Transverse colon (tissue), 4 donors: ENCODE results near the gene HCFC1R1. TPM values are rescaled to one million over a fixed set of nuclear protein-coding genes. Genes with fewer than 3 reads are reported as not detected.

ENCODE experiments used
- DNase-seq: peaks from one replicate; pipeline ENCODE4 v3.0.0-alpha.2; 2019
- H3K27ac ChIP-seq, 4 donors: fragments of 200-600 bp; sonication (generic); 2 replicates each; pipeline ENCODE4 v1.5.1; 2016 to 2018; ENCODE audit warnings: inconsistent platforms in 4 of 4
- H3K27me3 ChIP-seq: fragments of 200-600 bp; sonication (generic); 2 replicates; pipeline ENCODE4 v1.5.1; 2017; ENCODE audit warnings: inconsistent platforms
- H3K36me3 ChIP-seq, 4 donors: fragments of 200-600 bp; sonication (generic); 2 replicates each; pipeline ENCODE4 v1.5.1; 2017 to 2019; ENCODE audit warnings: inconsistent platforms in 4 of 4
- H3K4me1 ChIP-seq, 4 donors: fragments of 200-600 bp; sonication (generic); 2 replicates each; pipeline ENCODE4 v1.5.1; 2017 to 2020; ENCODE audit warnings: inconsistent platforms in 4 of 4
- H3K4me3 ChIP-seq, 4 donors: fragments of 200-600 bp; sonication (generic); 1 replicate in 1 of 4; 2 replicates in 3 of 4; pipeline versions ENCODE4 v1.5.1 to v1.6.1; 2017 to 2019; ENCODE audit warnings: inconsistent platforms in 4 of 4
- H3K9me3 ChIP-seq, 2 donors: fragments of 200-600 bp; sonication (generic); 2 replicates each; pipeline ENCODE4 v1.5.1; 2017 to 2019; ENCODE audit warnings: inconsistent platforms in 2 of 2
- CTCF ChIP-seq, 5 experiments: fragments of 200-600 bp in 3 of 5; fragments of 450-650 bp in 2 of 5; sonication (generic) in 3 of 5; IDR thresholded peaks; 1 replicate in 2 of 5; 2 replicates in 3 of 5; pipeline ENCODE4 v1.5.1; 2016 to 2017; ENCODE audit warnings: antibody characterized with exemption in 5 of 5, inconsistent platforms in 3 of 5, mild to moderate bottlenecking in 2 of 5, moderate library complexity in 1 of 5
- EP300 ChIP-seq: sonication (generic); formaldehyde crosslinking; IDR thresholded peaks from one replicate; pipeline ENCODE4 v1.6.1; 2017; ENCODE audit warnings: antibody characterized with exemption, low read depth
- POLR2A ChIP-seq: fragments of 450-650 bp; IDR thresholded peaks from one replicate; pipeline ENCODE4 v1.6.1; 2016; ENCODE audit warnings: antibody characterized with exemption, mild to moderate bottlenecking, moderate library complexity
- POLR2AphosphoS5 ChIP-seq, 3 donors: sonication (generic); formaldehyde crosslinking; IDR thresholded peaks; one replicate each; pipeline ENCODE4 v1.6.1; 2016; ENCODE audit warnings: antibody characterized with exemption in 3 of 3
- WGBS, 2 donors: methylation state at CpG; one replicate each; pipeline ENCODE4 v1.1.5; 2018; ENCODE audit warnings: low coverage in 1 of 2; 5-methylcytosine and 5-hydroxymethylcytosine counted together
- in situ Hi-C, 4 donors: fragments of 200-750 bp; cut with MboI; loops; one replicate each; pipeline versions ENCODE4 v1.15.0 to v1.15.1; 2017; ENCODE audit warnings: low sequenced_read_pairs in 3 of 4, low pct_ligation_motif_present in 1 of 4, low pct_unique_long_range_greater_than_20kb in 1 of 4
- intact Hi-C: fragments of 100-400 bp; cut with DNase I; formaldehyde crosslinking; loops from one replicate; pipeline ENCODE4 v1.15.1; 2023; ENCODE audit warnings: low total_unique reads
- total RNA-seq, 4 donors: library from RNA; depleted of rRNA; stranded (reverse); fragments of >200 nt; gene quantifications; one replicate each; pipeline ENCODE4 v1.1.0, GENCODE V29; 2016

The HCFC1R1 gene
- total RNA-seq, 4 donors from 2014 or later: 4.4 to 35.4 (median 17.5) TPM

DNA sequence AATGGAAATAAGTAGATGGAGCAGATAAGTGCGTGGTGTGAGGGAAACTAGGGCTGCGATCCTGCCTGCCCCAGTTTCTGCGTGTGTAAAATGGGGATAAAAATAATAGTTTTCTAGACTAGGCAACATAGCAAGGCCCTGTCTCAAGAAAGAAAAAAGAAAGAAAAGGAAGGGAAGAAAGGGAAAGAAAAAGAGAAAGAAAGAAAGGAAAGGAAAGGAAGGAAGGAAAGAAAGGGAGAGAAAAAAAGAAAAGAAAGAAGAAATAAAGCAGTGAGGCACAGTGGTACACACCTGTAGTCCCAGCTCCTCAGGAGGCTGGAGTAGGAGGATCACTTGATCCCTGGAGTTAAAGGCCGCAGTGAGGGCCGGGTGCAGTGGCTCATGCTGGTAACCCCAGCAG is 41.3 kb downstream of the HCFC1R1 start:
- Histone ChIP-seq H3K36me3 (no peaks in the 10 kb centered on the region), H3K27me3 (peaks cover 8% of the 10 kb centered on the region), H3K4me1 (peaks cover 4 to 34% (median 26%) of the 10 kb centered on the region in 4 donors), H3K9me3 (no peaks in the 10 kb centered on the region), H3K4me3 (no peak overlapping the region), H3K27ac (no peak overlapping the region)
- in situ Hi-C loops (no loop called here), intact Hi-C loops (loop anchor here (5.0 kb wide), 1 partner anchor 715 kb away; the partner anchor contains the start of gene RNPS1)
- TF ChIP-seq CTCF (IDR thresholded peaks at IDR 0.05): no peak
- no peak for TF ChIP-seq POLR2AphosphoS5 (IDR thresholded peaks at IDR 0.05)
- no peak for TF ChIP-seq EP300
- no peak for TF ChIP-seq POLR2A
- WGBS, 2 donors: 87 to 96% methylated on average over 5 of the region's 5 CpGs
- no peak for DNase-seq

DNA sequence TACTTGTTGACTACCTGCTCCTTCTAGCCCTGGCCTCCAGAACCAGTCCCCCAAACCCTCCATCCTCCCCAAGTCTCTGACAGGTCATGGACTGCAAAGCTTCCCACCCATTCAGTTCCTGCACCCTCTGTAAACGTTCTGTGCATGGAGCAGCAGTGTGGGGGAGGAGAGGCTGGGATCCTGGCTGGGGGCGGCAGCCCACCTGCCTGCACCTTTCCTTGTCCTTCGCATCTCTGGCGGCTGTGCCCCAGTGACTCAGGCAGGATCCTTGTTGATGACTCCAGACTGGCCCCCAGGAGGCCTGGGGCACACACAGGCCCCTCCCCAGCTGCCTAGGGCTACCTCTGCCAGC is 41.9 kb downstream of the HCFC1R1 start:
- H3K36me3 ChIP-seq: no peaks in the 10 kb centered on the region
- H3K27ac ChIP-seq: no peak overlapping the region
- peaks cover 8% of the 10 kb centered on the region for H3K27me3 ChIP-seq
- H3K4me3 ChIP-seq: no peak overlapping the region
- no peak for TF ChIP-seq POLR2A
- no peak for TF ChIP-seq POLR2AphosphoS5 (IDR thresholded peaks at IDR 0.05)
- no peak for TF ChIP-seq CTCF (IDR thresholded peaks at IDR 0.05)
- no peak for TF ChIP-seq EP300
- H3K9me3 ChIP-seq: no peaks in the 10 kb centered on the region
- intact Hi-C loops (loop anchor here (5.0 kb wide), 1 partner anchor 715 kb away; the partner anchor contains the start of gene RNPS1), in situ Hi-C loops (no loop called here)
- peaks cover 4 to 36% (median 26%) of the 10 kb centered on the region in 4 donors for H3K4me1 ChIP-seq
- WGBS, 2 donors: 41 to 79% methylated on average over 2 to 4 of the region's 4 CpGs
- no peak for DNase-seq

- DNase-seq: no peak
- peaks cover 8% of the 10 kb centered on the region for H3K27me3 ChIP-seq
- no peak for TF ChIP-seq CTCF (IDR thresholded peaks at IDR 0.05)
- TF ChIP-seq POLR2AphosphoS5 (IDR thresholded peaks at IDR 0.05): no peak
- TF ChIP-seq POLR2A: no peak
- no peak for TF ChIP-seq EP300
- peak overlapping the region in 2 of 4 donors; percentile 62 to 74 for H3K4me3 ChIP-seq
- in situ Hi-C loops (no loop called here), intact Hi-C loops (loop anchor here (5.0 kb wide), 1 partner anchor 714 kb away; the partner anchor contains the start of gene RNPS1)
- peaks cover 4 to 36% (median 26%) of the 10 kb centered on the region in 4 donors for H3K4me1 ChIP-seq
- H3K9me3 ChIP-seq: no peaks in the 10 kb centered on the region
- WGBS, 2 donors: 58 to 71% methylated on average over 10 to 33 of the region's 33 CpGs
- peak overlapping the region in 3 of 4 donors; percentile 87 to 95 (median 90) for H3K27ac ChIP-seq
- H3K36me3 ChIP-seq: no peaks in the 10 kb centered on the region
Observed at GRCh38 chr16:2981177-2981898, 42.4 kb downstream of the HCFC1R1 start.

- Histone ChIP-seq H3K9me3 (no peaks in the 10 kb centered on the region), H3K4me1 (peaks cover 4 to 36% (median 26%) of the 10 kb centered on the region in 4 donors), H3K27ac (peak within 1 kb of the TSS; percentile 87 to 95 (median 90)), H3K36me3 (no peaks in the 10 kb centered on the region), H3K4me3 (peak within 1 kb of the TSS; percentile 62 to 75 (median 73)), H3K27me3 (peaks cover 8% of the 10 kb centered on the region)
- 12% methylated on average over 42 of the region's 91 CpGs; no CpG with 5 or more reads in 1 of the 2 donors for WGBS, 2 donors
- no peak for TF ChIP-seq EP300
- TF ChIP-seq POLR2AphosphoS5 (IDR thresholded peaks at IDR 0.05): peak; percentile 92 to 99 (median 98)
- TF ChIP-seq POLR2A: peak; percentile 97
- no peak for TF ChIP-seq CTCF (IDR thresholded peaks at IDR 0.05)
- in situ Hi-C loops: no loop called here
- DNase-seq: peak; percentile 94
- intact Hi-C loops: loop anchor here (5.0 kb wide), 1 partner anchor 713 kb away; the partner anchor contains the start of gene RNPS1
Observed at GRCh38 chr16:2980227-2981176, 43.2 kb downstream of the HCFC1R1 start, which contains the start of gene PKMYT1. PKMYT1 (minus strand) TSS chr16:2980446; CDS start chr16:2979657, 789 bp downstream.
